Measurements from ENCODE around the gene OGFR.

DNA sequence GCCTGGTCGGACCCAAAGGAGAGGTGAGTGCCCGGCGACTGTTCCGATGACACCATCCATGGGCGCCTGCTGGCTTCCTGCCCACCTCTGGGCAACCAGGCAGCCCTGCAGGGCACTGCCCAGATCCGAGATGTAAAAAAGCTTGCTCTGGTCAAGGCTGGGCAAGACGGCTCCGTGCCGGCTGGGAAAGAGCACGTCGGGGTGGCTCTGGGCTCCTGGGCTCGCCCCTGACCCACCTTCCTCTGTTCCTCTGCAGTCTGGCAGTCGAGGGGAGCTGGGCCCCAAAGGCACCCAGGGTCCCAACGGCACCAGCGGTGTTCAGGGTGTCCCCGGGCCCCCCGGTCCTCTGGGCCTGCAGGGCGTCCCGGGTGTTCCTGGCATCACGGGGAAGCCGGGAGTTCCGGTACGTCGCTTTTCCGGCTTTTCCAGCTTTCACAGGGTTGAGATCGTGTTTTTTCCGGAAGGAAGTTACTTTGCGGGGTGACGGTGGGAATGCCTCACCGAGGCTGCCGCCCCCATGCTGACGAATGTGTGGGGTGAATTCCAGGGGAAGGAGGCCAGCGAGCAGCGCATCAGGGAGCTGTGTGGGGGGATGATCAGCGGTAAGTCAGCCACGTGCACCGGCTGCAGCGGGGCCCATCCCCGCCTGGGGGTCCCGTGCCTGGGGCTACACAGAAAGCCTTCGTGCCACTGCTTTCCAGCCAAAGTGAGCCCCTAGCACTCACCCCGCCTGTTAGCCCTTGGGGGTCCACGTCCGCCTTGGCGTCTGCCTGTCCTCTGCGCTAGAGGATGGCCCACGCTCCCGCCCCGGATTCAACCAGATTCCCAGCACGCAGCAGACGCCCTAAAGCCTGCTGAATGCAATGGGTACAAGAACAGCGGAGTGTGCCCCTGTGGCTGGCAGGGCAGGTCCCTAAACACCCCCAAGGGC, 31.6 kb downstream of the OGFR start:
- no peak for TF ChIP-seq JUND (IDR thresholded peaks at IDR 0.05)
- no peak for TF ChIP-seq POLR2AphosphoS5 (IDR thresholded peaks at IDR 0.05; ENCODE audit: low read depth, low read length)
- TF ChIP-seq MAX (IDR thresholded peaks at IDR 0.05): no peak
- no peak for TF ChIP-seq RAD21 (IDR thresholded peaks at IDR 0.05; ENCODE audit: low read depth)
- no peak for TF ChIP-seq CTCF (IDR thresholded peaks at IDR 0.05 in 2 of 3, conservative IDR thresholded peaks at IDR 0.05 in 1 of 3; ENCODE audit: borderline replicate concordance in 1 of 3, insufficient read depth in 1 of 3, low read depth in 2 of 3, low read length in 2 of 3)
- no peak for TF ChIP-seq POLR2A (IDR thresholded peaks at IDR 0.05; ENCODE audit: borderline replicate concordance, extremely low read depth, insufficient read depth, insufficient read length)
- no peak for TF ChIP-seq ZNF274 (IDR thresholded peaks at IDR 0.05; ENCODE audit: low read depth, low read length)
- no peak for TF ChIP-seq EZH2phosphoT487 (IDR thresholded peaks at IDR 0.05; ENCODE audit: borderline replicate concordance)
- no peak for TF ChIP-seq CEBPB (IDR thresholded peaks at IDR 0.05; ENCODE audit: low read depth)
- TF ChIP-seq EZH2 (IDR thresholded peaks at IDR 0.05): no peak

Measured in HCT116 (cell line).